Embryonic facial prominence (tissue), 1 donor: ENCODE measurements around the gene GUCY2C.

Experiments
- DNase-seq: peaks from one replicate; pipeline ENCODE4 v3.0.0-alpha.2; 2016; ENCODE audit errors: extremely low spot score

Gene GUCY2C

GRCh38 chr12:14570231-14570630 lies 126.2 kb downstream of the GUCY2C start:
- DNase-seq: no peak

GRCh38 chr12:14567351-14568162 lies 128.8 kb downstream of the GUCY2C start, which contains the start of gene PLBD1:
Gene PLBD1 (minus strand): TSS chr12:14567883. CDS start chr12:14567696, 187 bp downstream.
- DNase-seq: no peak

- DNase-seq: no peak
These were observed 132.0 kb downstream of the GUCY2C start for GRCh38 chr12:14564336-14564959.

DNA sequence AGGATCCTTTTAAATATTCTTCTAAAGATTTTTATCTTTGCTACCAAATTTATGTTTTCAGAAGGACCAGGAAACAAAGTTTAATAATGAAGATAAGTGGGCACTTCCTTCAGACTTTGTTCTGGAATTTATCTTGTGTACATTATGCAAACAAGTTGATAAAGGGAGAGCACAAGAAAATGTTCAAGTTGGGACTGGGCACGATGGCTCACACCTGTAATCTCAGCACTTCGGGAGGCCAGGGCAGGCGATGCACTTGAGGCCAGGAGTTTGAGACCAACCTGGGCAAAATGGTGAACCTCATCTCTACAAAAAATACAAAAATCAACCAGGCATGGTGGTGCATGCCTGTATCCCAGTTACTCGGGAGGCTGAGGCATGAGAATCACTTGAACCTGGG lies 133.4 kb downstream of the GUCY2C start:
- no peak for DNase-seq
